ENCODE data around the gene BMP8A. TPM values are rescaled to one million over a fixed set of nuclear protein-coding genes. Genes with fewer than 3 reads are reported as not detected.

The BMP8A gene
- total and polyA plus RNA-seq, 2 experiments from 2014 or later = 1.2 to 2.8 TPM

DNA sequence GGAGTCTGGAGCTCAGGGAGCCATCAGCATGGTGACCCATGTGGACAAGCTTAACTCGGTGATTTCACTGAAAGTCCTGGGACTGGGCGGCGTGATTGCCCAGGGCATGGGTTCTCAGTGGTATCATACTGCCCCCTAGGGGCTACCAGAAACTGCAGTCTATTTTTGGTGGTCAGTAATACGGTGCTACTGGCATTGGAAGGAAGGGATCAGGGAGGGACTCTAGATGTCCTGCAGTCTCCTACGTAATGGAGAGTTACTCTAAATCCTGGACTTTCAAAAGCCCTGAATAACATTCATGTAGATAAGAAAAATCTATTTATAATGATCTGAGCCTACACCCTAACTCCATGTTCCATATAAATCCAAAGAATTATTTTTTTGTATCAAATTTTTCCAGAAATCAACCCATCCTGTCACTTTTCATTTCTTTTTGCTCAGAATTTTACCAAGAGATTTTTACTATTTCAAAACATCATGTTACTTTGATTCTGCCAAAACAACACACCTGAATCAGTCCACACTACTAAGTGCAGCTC lies 47.9 kb downstream of the BMP8A start:
- H3K27me3 ChIP-seq = no peaks in the 10 kb centered on the region
- H3K4me3 ChIP-seq = no peak overlapping the region
- no peaks in the 10 kb centered on the region for H3K9me3 ChIP-seq (ENCODE audit: low read depth)
- DNase-seq (ENCODE audit: low spot score) = peak; percentile 85
- H4K20me1 ChIP-seq (ENCODE audit: insufficient read depth, poor library complexity, severe bottlenecking) = no peaks in the 10 kb centered on the region
- no peaks in the 10 kb centered on the region for H3K36me3 ChIP-seq (replicated peaks; ENCODE audit: insufficient read depth, low read depth)
- no peaks in the 10 kb centered on the region for H3K9me2 ChIP-seq (replicated peaks; ENCODE audit: insufficient read depth)
- TF ChIP-seq EZH2 (IDR thresholded peaks at IDR 0.05; ENCODE audit: borderline replicate concordance) = no peak
- TF ChIP-seq, protein P1, sequence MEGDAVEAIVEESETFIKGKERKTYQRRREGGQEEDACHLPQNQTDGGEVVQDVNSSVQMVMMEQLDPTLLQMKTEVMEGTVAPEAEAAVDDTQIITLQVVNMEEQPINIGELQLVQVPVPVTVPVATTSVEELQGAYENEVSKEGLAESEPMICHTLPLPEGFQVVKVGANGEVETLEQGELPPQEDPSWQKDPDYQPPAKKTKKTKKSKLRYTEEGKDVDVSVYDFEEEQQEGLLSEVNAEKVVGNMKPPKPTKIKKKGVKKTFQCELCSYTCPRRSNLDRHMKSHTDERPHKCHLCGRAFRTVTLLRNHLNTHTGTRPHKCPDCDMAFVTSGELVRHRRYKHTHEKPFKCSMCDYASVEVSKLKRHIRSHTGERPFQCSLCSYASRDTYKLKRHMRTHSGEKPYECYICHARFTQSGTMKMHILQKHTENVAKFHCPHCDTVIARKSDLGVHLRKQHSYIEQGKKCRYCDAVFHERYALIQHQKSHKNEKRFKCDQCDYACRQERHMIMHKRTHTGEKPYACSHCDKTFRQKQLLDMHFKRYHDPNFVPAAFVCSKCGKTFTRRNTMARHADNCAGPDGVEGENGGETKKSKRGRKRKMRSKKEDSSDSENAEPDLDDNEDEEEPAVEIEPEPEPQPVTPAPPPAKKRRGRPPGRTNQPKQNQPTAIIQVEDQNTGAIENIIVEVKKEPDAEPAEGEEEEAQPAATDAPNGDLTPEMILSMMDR (IDR thresholded peaks at IDR 0.05; ENCODE audit: poor library complexity) = peak; percentile 81
- no peak for TF ChIP-seq EZH2phosphoT487 (IDR thresholded peaks at IDR 0.05; ENCODE audit: low read depth, severe bottlenecking, unreplicated experiment)
- no peaks in the 10 kb centered on the region for H3K4me1 ChIP-seq (ENCODE audit: insufficient read depth)
- WGBS (ENCODE audit: low lambda C conversion rate, missing lambda C conversion rate) = 24% methylated on average over 5 of the region's 5 CpGs
- no peaks in the 10 kb centered on the region for H3K79me2 ChIP-seq
- H3K4me2 ChIP-seq = no peak overlapping the region
- H3K27ac ChIP-seq = no peak overlapping the region
- no peak overlapping the region for H2AFZ ChIP-seq

- no peaks in the 10 kb centered on the region for H3K27me3 ChIP-seq
- no peaks in the 10 kb centered on the region for H4K20me1 ChIP-seq (ENCODE audit: insufficient read depth, poor library complexity, severe bottlenecking)
- no peaks in the 10 kb centered on the region for H3K36me3 ChIP-seq (replicated peaks; ENCODE audit: insufficient read depth, low read depth)
- no peaks in the 10 kb centered on the region for H3K4me1 ChIP-seq (ENCODE audit: insufficient read depth)
- DNase-seq (ENCODE audit: low spot score) = no peak
- H3K9me3 ChIP-seq (ENCODE audit: low read depth) = no peaks in the 10 kb centered on the region
- H2AFZ ChIP-seq = no peak overlapping the region
- H3K9me2 ChIP-seq (replicated peaks; ENCODE audit: insufficient read depth) = no peaks in the 10 kb centered on the region
- H3K4me2 ChIP-seq = no peak overlapping the region
- TF ChIP-seq, protein P1 (IDR thresholded peaks at IDR 0.05; ENCODE audit: poor library complexity) = no peak
- TF ChIP-seq EZH2phosphoT487 (IDR thresholded peaks at IDR 0.05; ENCODE audit: low read depth, severe bottlenecking, unreplicated experiment) (no peak), EZH2 (IDR thresholded peaks at IDR 0.05; ENCODE audit: borderline replicate concordance) (no peak)
- no peak overlapping the region for H3K27ac ChIP-seq
- no peaks in the 10 kb centered on the region for H3K79me2 ChIP-seq
- H3K4me3 ChIP-seq = no peak overlapping the region
- 94% methylated on average over 13 of the region's 13 CpGs for WGBS (ENCODE audit: low lambda C conversion rate, missing lambda C conversion rate)
Measured at GRCh38 chr1:39540504-39541031, 49.1 kb downstream of the BMP8A start.

DNA sequence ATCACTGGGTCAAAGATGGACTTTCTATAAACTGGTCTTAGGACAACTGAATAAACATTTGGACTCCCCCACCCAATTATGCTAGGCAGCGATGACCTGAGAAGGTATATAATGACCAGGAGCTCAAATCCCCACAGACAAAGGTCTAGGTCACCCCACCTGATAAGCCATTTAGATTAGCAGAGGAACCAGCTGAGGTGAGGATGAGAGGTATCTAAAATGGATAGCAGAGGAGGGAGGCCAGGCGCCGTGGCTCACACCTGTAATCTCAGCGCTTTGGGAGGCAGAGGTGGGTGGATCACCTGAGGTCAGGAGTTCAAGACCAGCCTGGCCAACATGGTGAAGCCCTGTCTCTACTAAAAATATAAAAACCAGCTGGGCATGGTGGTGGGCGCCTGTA lies 51.5 kb downstream of the BMP8A start:
- no peaks in the 10 kb centered on the region for H3K9me3 ChIP-seq (ENCODE audit: low read depth)
- H2AFZ ChIP-seq = no peak overlapping the region
- no peaks in the 10 kb centered on the region for H4K20me1 ChIP-seq (ENCODE audit: insufficient read depth, poor library complexity, severe bottlenecking)
- no peak overlapping the region for H3K4me2 ChIP-seq
- no peaks in the 10 kb centered on the region for H3K9me2 ChIP-seq (replicated peaks; ENCODE audit: insufficient read depth)
- H3K27ac ChIP-seq = no peak overlapping the region
- TF ChIP-seq EZH2 (IDR thresholded peaks at IDR 0.05; ENCODE audit: borderline replicate concordance) = no peak
- TF ChIP-seq EZH2phosphoT487 (IDR thresholded peaks at IDR 0.05; ENCODE audit: low read depth, severe bottlenecking, unreplicated experiment) = no peak
- H3K4me1 ChIP-seq (ENCODE audit: insufficient read depth) = no peaks in the 10 kb centered on the region
- WGBS (ENCODE audit: low lambda C conversion rate, missing lambda C conversion rate) = 93% methylated on average over 5 of the region's 5 CpGs
- H3K27me3 ChIP-seq = no peaks in the 10 kb centered on the region
- no peak overlapping the region for H3K4me3 ChIP-seq
- H3K36me3 ChIP-seq (replicated peaks; ENCODE audit: insufficient read depth, low read depth) = no peaks in the 10 kb centered on the region
- H3K79me2 ChIP-seq = no peaks in the 10 kb centered on the region
- no peak for DNase-seq (ENCODE audit: low spot score)

DNA sequence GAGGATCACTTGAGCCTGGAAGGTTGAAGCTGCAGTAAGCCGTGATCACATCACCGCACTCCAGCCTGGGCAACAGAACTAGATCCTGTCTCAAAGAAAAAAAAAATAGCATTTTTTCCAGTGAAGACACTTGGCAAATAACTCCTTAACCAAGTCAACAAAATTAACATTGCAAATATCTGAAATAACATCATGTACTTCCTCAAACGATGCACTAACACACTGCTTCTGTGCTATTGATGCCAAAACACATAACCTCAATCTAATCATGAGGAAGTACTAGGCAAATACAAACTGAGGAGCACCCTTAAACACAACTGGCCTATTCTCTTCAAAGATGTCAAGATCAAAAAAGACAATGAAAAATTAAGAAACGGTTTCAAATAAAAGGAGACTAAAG lies 52.9 kb downstream of the BMP8A start:
- Histone ChIP-seq H3K36me3 (replicated peaks; ENCODE audit: insufficient read depth, low read depth) (no peaks in the 10 kb centered on the region), H3K9me3 (ENCODE audit: low read depth) (no peaks in the 10 kb centered on the region), H3K27me3 (no peaks in the 10 kb centered on the region), H3K4me2 (no peak overlapping the region), H4K20me1 (ENCODE audit: insufficient read depth, poor library complexity, severe bottlenecking) (no peaks in the 10 kb centered on the region), H2AFZ (no peak overlapping the region), H3K4me1 (ENCODE audit: insufficient read depth) (no peaks in the 10 kb centered on the region), H3K27ac (no peak overlapping the region), H3K9me2 (replicated peaks; ENCODE audit: insufficient read depth) (no peaks in the 10 kb centered on the region), H3K4me3 (no peak overlapping the region), H3K79me2 (no peaks in the 10 kb centered on the region)
- DNase-seq (ENCODE audit: low spot score) = no peak
- WGBS (ENCODE audit: low lambda C conversion rate, missing lambda C conversion rate) = 95% methylated on average over 4 of the region's 4 CpGs
- no peak for TF ChIP-seq EZH2 (IDR thresholded peaks at IDR 0.05; ENCODE audit: borderline replicate concordance)
- TF ChIP-seq EZH2phosphoT487 (IDR thresholded peaks at IDR 0.05; ENCODE audit: low read depth, severe bottlenecking, unreplicated experiment) = no peak
- TF ChIP-seq, protein P1 (IDR thresholded peaks at IDR 0.05; ENCODE audit: poor library complexity) = no peak
